CD14-positive monocyte (primary cell): ENCODE results near the gene EVA1C. TPM values are rescaled to one million over a fixed set of nuclear protein-coding genes. Genes with fewer than 3 reads are reported as not detected.

Experiments
- DNase-seq, 3 donors: peaks; one replicate each; pipeline ENCODE4 v3.0.0-alpha.2; 2011 to 2022
- H2AFZ ChIP-seq: 2 replicates; pipeline ENCODE4 v1.6.0; 2012; ENCODE audit warnings: mild to moderate bottlenecking, low read depth, low read length, inconsistent platforms; ENCODE audit not compliant: insufficient read depth, poor library complexity, severe bottlenecking
- H3K27ac ChIP-seq, 2 donors: 1 replicate in 1 of 2; 2 replicates in 1 of 2; pipeline ENCODE4 v1.5.1; 2012 to 2013; ENCODE audit warnings: low read length in 2 of 2, control low read depth in 1 of 2, inconsistent platforms in 1 of 2, low read depth in 1 of 2, mild to moderate bottlenecking in 1 of 2
- H3K27me3 ChIP-seq, 2 donors: one replicate each; pipeline versions ENCODE4 v1.6.0 to v1.6.1; 2011 to 2013; ENCODE audit warnings: low read length in 2 of 2; ENCODE audit not compliant: control insufficient read depth in 2 of 2, insufficient read depth in 2 of 2
- H3K36me3 ChIP-seq, 2 donors: replicated peaks in 1 of 2; 1 replicate in 1 of 2; 2 replicates in 1 of 2; pipeline versions ENCODE4 v1.5.1 to v1.6.1; 2012 to 2013; ENCODE audit warnings: low read length in 2 of 2, control low read depth in 1 of 2, inconsistent platforms in 1 of 2, mild to moderate bottlenecking in 1 of 2; ENCODE audit not compliant: insufficient read depth in 2 of 2, control insufficient read depth in 1 of 2
- H3K4me1 ChIP-seq, 2 donors: 1 replicate in 1 of 2; 2 replicates in 1 of 2; pipeline versions ENCODE4 v1.5.1 to v1.6.1; 2012 to 2013; ENCODE audit warnings: low read length in 2 of 2, control low read depth in 1 of 2, inconsistent platforms in 1 of 2, mild to moderate bottlenecking in 1 of 2, moderate library complexity in 1 of 2; ENCODE audit not compliant: insufficient read depth in 2 of 2, control insufficient read depth in 1 of 2
- H3K4me2 ChIP-seq: replicated peaks from 2 replicates; pipeline ENCODE3; 2012; ENCODE audit warnings: low read length, moderate library complexity, mild to moderate bottlenecking; ENCODE audit not compliant: poor library complexity, severe bottlenecking; ENCODE audit errors: extremely low read depth
- H3K4me3 ChIP-seq, 3 experiments: fragments of 200-600 bp in 1 of 3; sonication (generic) in 1 of 3; replicated peaks in 1 of 3; 1 replicate in 2 of 3; 2 replicates in 1 of 3; pipeline ENCODE4 v1.5.1; 2011 to 2013; ENCODE audit warnings: low read length in 3 of 3, mild to moderate bottlenecking in 3 of 3, control low read depth in 2 of 3, low read depth in 2 of 3, inconsistent platforms in 1 of 3, moderate library complexity in 1 of 3
- H3K79me2 ChIP-seq: 2 replicates; pipeline ENCODE4 v1.6.0; 2012; ENCODE audit warnings: mild to moderate bottlenecking, control low read depth, inconsistent platforms, low read length, moderate library complexity; ENCODE audit not compliant: insufficient read depth
- H3K9ac ChIP-seq: 2 replicates; pipeline ENCODE4 v1.6.0; 2017; ENCODE audit warnings: low read length, mild to moderate bottlenecking; ENCODE audit not compliant: insufficient read depth, poor library complexity, severe bottlenecking
- H3K9me3 ChIP-seq, 2 donors: replicated peaks in 1 of 2; 1 replicate in 1 of 2; 2 replicates in 1 of 2; pipeline versions ENCODE4 v1.5.1 to v1.6.1; 2012 to 2013; ENCODE audit warnings: low read length in 2 of 2, control low read depth in 1 of 2; ENCODE audit not compliant: control insufficient read depth in 1 of 2, insufficient read depth in 1 of 2
- H4K20me1 ChIP-seq: 2 replicates; pipeline ENCODE4 v1.6.0; 2012; ENCODE audit warnings: mild to moderate bottlenecking, low read length, control low read depth, moderate library complexity; ENCODE audit not compliant: insufficient read depth
- H3K27ac Mint-ChIP-seq, 7 donors: one replicate each; pipeline ENCODE4 v1.8.0; 2020; ENCODE audit warnings: mild to moderate bottlenecking in 7 of 7, mixed read lengths in 7 of 7, moderate library complexity in 6 of 7, inconsistent platforms in 2 of 7
- H3K27me3 Mint-ChIP-seq, 3 donors: one replicate each; pipeline ENCODE4 v1.8.0; 2021 to 2022; ENCODE audit warnings: low read depth in 3 of 3, mild to moderate bottlenecking in 3 of 3, mixed read lengths in 3 of 3, moderate library complexity in 3 of 3, inconsistent platforms in 1 of 3
- H3K36me3 Mint-ChIP-seq, 2 donors: one replicate each; pipeline ENCODE4 v1.8.0; 2020; ENCODE audit warnings: mixed read lengths in 2 of 2, inconsistent platforms in 1 of 2, mild to moderate bottlenecking in 1 of 2
- H3K4me1 Mint-ChIP-seq: one replicate; pipeline ENCODE4 v1.8.0; 2020; ENCODE audit warnings: mild to moderate bottlenecking, mixed read lengths
- H3K4me3 Mint-ChIP-seq, 2 donors: one replicate each; pipeline ENCODE4 v1.8.0; 2020; ENCODE audit warnings: mild to moderate bottlenecking in 2 of 2, mixed read lengths in 2 of 2, moderate library complexity in 1 of 2
- H3K9me3 Mint-ChIP-seq, 7 donors: one replicate each; pipeline ENCODE4 v1.8.0; 2020 to 2022; ENCODE audit warnings: mixed read lengths in 7 of 7, mild to moderate bottlenecking in 6 of 7, moderate library complexity in 6 of 7, inconsistent platforms in 2 of 7
- CTCF ChIP-seq: fragments of 200-600 bp; IDR thresholded peaks from one replicate; pipeline ENCODE4 v1.8.0; 2022; ENCODE audit warnings: antibody characterized with exemption, mild to moderate bottlenecking
- WGBS: methylation state at CpG from one replicate; pipeline ENCODE4 v1.1.5; 2013; ENCODE audit warnings: missing lambda C conversion rate; ENCODE audit not compliant: insufficient coverage; 5-methylcytosine and 5-hydroxymethylcytosine counted together
- intact Hi-C, 2 donors: fragments of 100-400 bp; cut with micrococcal nuclease; formaldehyde crosslinking; loops; one replicate each; pipeline versions ENCODE4 v1.15.0 to v1.15.1; 2023
- polyA plus RNA-seq, 3 donors: library from polyadenylated mRNA; depleted of rRNA in 1 of 3; unstranded in 2 of 3; stranded (reverse) in 1 of 3; fragments of 300-500 nt in 2 of 3; fragments of >200 nt in 1 of 3; fragmentation: Illumina TruSeq in 2 of 3; gene quantifications; 1 replicate in 2 of 3; 2 replicates in 1 of 3; pipeline ENCODE4 v1.2.3, GENCODE V29; 2012 to 2021

Gene EVA1C
- polyA plus RNA-seq, 3 donors = 0.37 to 0.73 (median 0.63) TPM

GRCh38 chr21:32533611-32534010 is 121.1 kb downstream of the EVA1C start:
- Mint-ChIP-seq H3K27me3 (peaks cover 0 to 4% (median 4%) of the 10 kb centered on the region in 3 donors), H3K36me3 (no peaks in the 10 kb centered on the region), H3K9me3 (peaks cover 0 to 15% (median 3%) of the 10 kb centered on the region in 7 donors), H3K27ac (no peak overlapping the region), H3K4me1 (peaks cover 5% of the 10 kb centered on the region), H3K4me3 (no peak overlapping the region)
- no peak overlapping the region for H3K4me2 ChIP-seq
- DNase-seq = no peak
- H4K20me1 ChIP-seq = no peaks in the 10 kb centered on the region
- no peak overlapping the region for H2AFZ ChIP-seq
- intact Hi-C loops = no loop called here
- H3K27ac ChIP-seq = no peak overlapping the region
- peaks cover 0 to 7% of the 10 kb centered on the region in 2 donors for H3K9me3 ChIP-seq
- H3K9ac ChIP-seq = no peak overlapping the region
- no peaks in the 10 kb centered on the region for H3K79me2 ChIP-seq
- H3K27me3 ChIP-seq = no peaks in the 10 kb centered on the region
- H3K4me1 ChIP-seq = no peaks in the 10 kb centered on the region
- no peaks in the 10 kb centered on the region for H3K36me3 ChIP-seq
- WGBS = 93% methylated on average over 2 of the region's 7 CpGs
- no peak for TF ChIP-seq CTCF
- H3K4me3 ChIP-seq = no peak overlapping the region

GRCh38 chr21:32534113-32534512 is 121.6 kb downstream of the EVA1C start:
- H3K9me3 Mint-ChIP-seq = peaks cover 0 to 13% (median 3%) of the 10 kb centered on the region in 7 donors
- no peak overlapping the region for H3K4me3 ChIP-seq
- 97% methylated on average over 6 of the region's 8 CpGs for WGBS
- H4K20me1 ChIP-seq = no peaks in the 10 kb centered on the region
- no peak overlapping the region for H3K27ac ChIP-seq
- DNase-seq = no peak
- H3K4me1 ChIP-seq = no peaks in the 10 kb centered on the region
- peaks cover 5% of the 10 kb centered on the region for H3K4me1 Mint-ChIP-seq
- no peak overlapping the region for H3K4me3 Mint-ChIP-seq
- H3K27me3 ChIP-seq = no peaks in the 10 kb centered on the region
- intact Hi-C loops = no loop called here
- H2AFZ ChIP-seq = no peak overlapping the region
- no peak overlapping the region for H3K9ac ChIP-seq
- H3K27ac Mint-ChIP-seq = no peak overlapping the region
- H3K36me3 Mint-ChIP-seq = no peaks in the 10 kb centered on the region
- H3K4me2 ChIP-seq = no peak overlapping the region
- peaks cover 0 to 4% (median 4%) of the 10 kb centered on the region in 3 donors for H3K27me3 Mint-ChIP-seq
- H3K9me3 ChIP-seq = peaks cover 0 to 7% of the 10 kb centered on the region in 2 donors
- H3K79me2 ChIP-seq = no peaks in the 10 kb centered on the region
- TF ChIP-seq CTCF = no peak
- H3K36me3 ChIP-seq = no peaks in the 10 kb centered on the region
